PFSK-1 (cell line): Measurements from ENCODE around the gene PARP4.

Experiments used
- FOXP2 ChIP-seq: optimal IDR thresholded peaks from 2 replicates; pipeline ENCODE3; 2011; ENCODE audit warnings: borderline replicate concordance, control low read depth, inconsistent platforms; ENCODE audit not compliant: insufficient read depth; ENCODE audit errors: extremely low read length, extremely low read depth
- POLR2AphosphoS5 ChIP-seq: IDR thresholded peaks from 2 replicates; pipeline ENCODE4 v1.6.1; 2012; ENCODE audit warnings: low read depth, mild to moderate bottlenecking, control low read depth, low read length, moderate library complexity
- REST ChIP-seq, 2 experiments: IDR thresholded peaks; 2 replicates each; pipeline versions ENCODE4 v1.6.1 to v1.8.0; 2011 to 2012; ENCODE audit warnings: low read depth in 2 of 2, low read length in 2 of 2, control low read depth in 1 of 2, inconsistent platforms in 1 of 2, mild to moderate bottlenecking in 1 of 2, moderate library complexity in 1 of 2; ENCODE audit not compliant: insufficient read depth in 1 of 2
- SIN3A ChIP-seq: IDR thresholded peaks from 2 replicates; pipeline ENCODE4 v1.6.1; 2012; ENCODE audit warnings: mild to moderate bottlenecking, low read length, moderate library complexity, borderline replicate concordance; ENCODE audit not compliant: insufficient read depth
- TAF1 ChIP-seq: IDR thresholded peaks from 2 replicates; pipeline ENCODE4 v1.6.1; 2012; ENCODE audit warnings: low read length, control low read depth, borderline replicate concordance; ENCODE audit not compliant: insufficient read depth

GRCh38 chr13:24460256-24460655 lies 52.3 kb downstream of the PARP4 start:
- no peak for TF ChIP-seq POLR2AphosphoS5
- TF ChIP-seq TAF1 = no peak
- TF ChIP-seq REST (IDR thresholded peaks at IDR 0.05; ENCODE audit: insufficient read depth in 1 of 2, low read depth in 2 of 2, low read length in 2 of 2) = no peak
- no peak for TF ChIP-seq SIN3A
- no peak for TF ChIP-seq FOXP2
